HG03575 (cell line): ENCODE results near the gene CDHR5.

ENCODE experiments used
- ATAC-seq: cut with Tn5 transposase; IDR thresholded peaks from one replicate; pipeline ENCODE4 v1.9.1; 2021; ENCODE audit not compliant: unreplicated experiment, insufficient number of reproducible peaks, low FRiP score; ENCODE audit errors: extremely low read depth

The CDHR5 gene

GRCh38 chr11:646214-646613, 21.5 kb upstream of the CDHR5 start:
- no peak for ATAC-seq

- ATAC-seq: no peak
Measured at GRCh38 chr11:645536-645935, 20.8 kb upstream of the CDHR5 start.

- no peak for ATAC-seq
Measured at GRCh38 chr11:643849-644738, 19.3 kb upstream of the CDHR5 start.

- ATAC-seq: no peak
Measured at GRCh38 chr11:643366-643765, 18.6 kb upstream of the CDHR5 start.

GRCh38 chr11:641806-642370, 17.1 kb upstream of the CDHR5 start:
- ATAC-seq: no peak

- ATAC-seq: no peak
Measured at GRCh38 chr11:640021-640706, 15.4 kb upstream of the CDHR5 start.

- no peak for ATAC-seq
Measured at GRCh38 chr11:639332-639955, 14.7 kb upstream of the CDHR5 start.

GRCh38 chr11:638631-639331, 14.0 kb upstream of the CDHR5 start:
- ATAC-seq: no peak

- no peak for ATAC-seq
Measured at GRCh38 chr11:637593-638521, 13.1 kb upstream of the CDHR5 start.

GRCh38 chr11:637333-637592, 12.5 kb upstream of the CDHR5 start:
- ATAC-seq: no peak

GRCh38 chr11:636511-637332, 12.0 kb upstream of the CDHR5 start, which contains the start of gene DRD4:
Gene DRD4, plus strand, starts transcription at chr11:637269. Its CDS starts 36 bp downstream, at chr11:637305.
- ATAC-seq: no peak

GRCh38 chr11:635945-636510, 11.3 kb upstream of the CDHR5 start:
- ATAC-seq: no peak

GRCh38 chr11:630871-631270, 6.1 kb upstream of the CDHR5 start:
- no peak for ATAC-seq

GRCh38 chr11:629237-629583, 4.5 kb upstream of the CDHR5 start:
- no peak for ATAC-seq

- ATAC-seq: no peak
Measured at GRCh38 chr11:628056-628455, 3.3 kb upstream of the CDHR5 start.

GRCh38 chr11:627308-627576, 2.5 kb upstream of the CDHR5 start:
- ATAC-seq: no peak

GRCh38 chr11:626475-627307, 1.9 kb upstream of the CDHR5 start, which contains the start of gene SCT:
Gene SCT, minus strand, starts transcription at chr11:627181. Its CDS starts 38 bp downstream, at chr11:627143.
- ATAC-seq: no peak
